Activated T-helper 1 cell treated with anti-CD3 and anti-CD28 coated beads, Interleukin-12 subunit alpha, Interleukin-12 subunit beta, Interleukin-2, Interleukin-4 antibody, amounts not matched to agents 30 ng/mL and 10 ng/mL and 1 ng/mL, durations not matched to agents 14 hours and 24 hours and 36 hours (primary cell): ENCODE measurements around the gene DLK2. TPM values are rescaled to one million over a fixed set of nuclear protein-coding genes. Genes with fewer than 3 reads are reported as not detected.

ENCODE experiments used
- DNase-seq: peaks from one replicate; pipeline ENCODE4 v3.0.0; 2021; ENCODE audit warnings: low spot score
- H3K27ac Mint-ChIP-seq: one replicate; pipeline ENCODE4 v1.8.0; 2021; ENCODE audit warnings: mild to moderate bottlenecking, mixed read lengths
- H3K27me3 Mint-ChIP-seq: one replicate; pipeline ENCODE4 v1.8.0; 2022; ENCODE audit warnings: mild to moderate bottlenecking, moderate library complexity, mixed read lengths; ENCODE audit not compliant: insufficient read depth
- H3K36me3 Mint-ChIP-seq: one replicate; pipeline ENCODE4 v1.8.0; 2021; ENCODE audit warnings: low read depth, mixed read lengths
- H3K4me1 Mint-ChIP-seq: one replicate; pipeline ENCODE4 v1.8.0; 2021; ENCODE audit warnings: low read depth, mixed read lengths
- H3K4me3 Mint-ChIP-seq: one replicate; pipeline ENCODE4 v1.8.0; 2021; ENCODE audit warnings: mild to moderate bottlenecking, moderate library complexity, mixed read lengths
- H3K9me3 Mint-ChIP-seq: one replicate; pipeline ENCODE4 v1.8.0; 2021; ENCODE audit warnings: mixed read lengths
- intact Hi-C: fragments of 100-400 bp; cut with micrococcal nuclease; formaldehyde crosslinking; loops from one replicate; pipeline ENCODE4 v1.15.1; 2024
- total RNA-seq: library from RNA; stranded (reverse); gene quantifications from 2 replicates; pipeline ENCODE4 v1.2.3, GENCODE V29; 2022

Gene DLK2
- total RNA-seq, 1 donor from 2014 or later = 2.0 TPM

- Mint-ChIP-seq H3K36me3 (peaks cover 2% of the 10 kb centered on the region), H3K4me3 (no peak overlapping the region), H3K27me3 (no peaks in the 10 kb centered on the region), H3K9me3 (no peaks in the 10 kb centered on the region), H3K27ac (peak overlapping the region; percentile 34), H3K4me1 (peaks cover 35% of the 10 kb centered on the region)
- intact Hi-C loops = no loop called here
- no peak for DNase-seq
Observed at GRCh38 chr6:43493833-43494232, 38.5 kb upstream of the DLK2 start.

DNA sequence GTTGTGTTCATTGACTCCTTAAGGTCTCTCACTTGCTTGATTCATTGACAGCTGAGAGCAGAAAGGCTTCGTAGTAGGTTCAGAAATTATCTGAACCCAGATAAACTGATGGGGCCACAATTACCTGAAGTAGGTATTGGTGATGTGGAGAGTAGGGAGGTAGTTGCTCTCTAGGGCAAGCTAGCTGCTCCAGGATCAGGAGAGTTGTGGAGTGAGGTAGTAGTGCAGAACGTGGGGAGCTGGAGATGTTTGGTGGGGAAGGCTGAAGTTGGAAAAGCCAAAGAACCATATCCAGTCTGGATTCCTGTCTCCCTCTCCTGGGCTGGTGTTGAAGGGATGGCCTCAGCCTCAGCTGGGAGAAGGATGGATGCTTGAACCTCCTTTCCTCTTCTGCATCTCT is 37.9 kb upstream of the DLK2 start:
- intact Hi-C loops = no loop called here
- Mint-ChIP-seq H3K27me3 (no peaks in the 10 kb centered on the region), H3K4me3 (no peak overlapping the region), H3K36me3 (peaks cover 2% of the 10 kb centered on the region), H3K4me1 (peaks cover 35% of the 10 kb centered on the region), H3K9me3 (no peaks in the 10 kb centered on the region), H3K27ac (no peak overlapping the region)
- no peak for DNase-seq

GRCh38 chr6:43492673-43493072 is 37.3 kb upstream of the DLK2 start:
- peaks cover 2% of the 10 kb centered on the region for H3K36me3 Mint-ChIP-seq
- H3K9me3 Mint-ChIP-seq = no peaks in the 10 kb centered on the region
- no peak overlapping the region for H3K27ac Mint-ChIP-seq
- DNase-seq = no peak
- H3K4me1 Mint-ChIP-seq = peaks cover 35% of the 10 kb centered on the region
- intact Hi-C loops = no loop called here
- no peaks in the 10 kb centered on the region for H3K27me3 Mint-ChIP-seq
- H3K4me3 Mint-ChIP-seq = no peak overlapping the region

GRCh38 chr6:43491750-43492661 is 36.7 kb upstream of the DLK2 start:
- peaks cover 35% of the 10 kb centered on the region for H3K4me1 Mint-ChIP-seq
- no peak overlapping the region for H3K4me3 Mint-ChIP-seq
- H3K27me3 Mint-ChIP-seq = no peaks in the 10 kb centered on the region
- no peak overlapping the region for H3K27ac Mint-ChIP-seq
- no peak for DNase-seq
- no peaks in the 10 kb centered on the region for H3K9me3 Mint-ChIP-seq
- intact Hi-C loops = no loop called here
- H3K36me3 Mint-ChIP-seq = peaks cover 2% of the 10 kb centered on the region

GRCh38 chr6:43490523-43490939 is 35.2 kb upstream of the DLK2 start:
- Mint-ChIP-seq H3K9me3 (no peaks in the 10 kb centered on the region), H3K4me1 (peaks cover 33% of the 10 kb centered on the region), H3K36me3 (peaks cover 2% of the 10 kb centered on the region), H3K27ac (no peak overlapping the region), H3K27me3 (no peaks in the 10 kb centered on the region), H3K4me3 (no peak overlapping the region)
- DNase-seq = no peak
- intact Hi-C loops = no loop called here

DNA sequence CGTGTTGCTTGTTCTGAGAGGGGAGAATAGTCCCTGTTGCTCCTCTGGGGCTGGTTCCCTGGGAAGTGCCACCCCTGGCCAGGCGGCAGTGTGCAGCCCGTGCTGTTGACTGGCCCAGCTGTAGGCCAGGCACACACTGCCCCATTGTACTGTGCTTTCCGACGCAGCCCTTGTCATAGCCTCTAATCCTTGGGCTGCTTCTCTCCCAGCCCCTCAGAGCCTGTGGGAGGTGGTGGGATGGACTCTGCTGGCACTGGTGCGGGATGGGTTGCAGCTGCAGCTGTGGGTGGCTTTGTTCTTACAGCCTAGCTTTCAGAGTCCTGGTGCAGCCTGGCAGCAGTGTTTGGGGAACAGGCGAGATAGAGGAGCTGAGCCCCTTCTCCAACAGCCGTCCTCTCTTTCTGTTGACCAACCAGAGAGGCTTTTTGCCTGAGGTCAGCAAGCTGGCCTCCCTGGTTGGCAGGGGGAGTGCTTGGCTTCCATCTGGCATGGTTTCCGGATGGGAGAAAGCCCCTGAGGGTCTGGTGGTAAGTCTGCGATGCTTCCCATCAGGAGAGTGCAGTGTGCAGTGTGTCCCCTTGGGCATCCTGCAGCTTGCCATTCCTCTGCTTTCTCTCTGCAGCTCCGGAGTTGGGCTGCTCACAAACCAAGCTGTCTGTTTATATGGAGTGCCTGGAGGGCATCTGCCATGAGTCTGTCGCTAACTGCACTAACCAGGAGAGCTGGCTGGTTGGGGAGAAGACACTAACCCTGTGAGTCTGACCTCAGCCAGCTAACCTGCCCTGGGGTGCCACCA is 34.1 kb upstream of the DLK2 start:
- intact Hi-C loops = no loop called here

DNA sequence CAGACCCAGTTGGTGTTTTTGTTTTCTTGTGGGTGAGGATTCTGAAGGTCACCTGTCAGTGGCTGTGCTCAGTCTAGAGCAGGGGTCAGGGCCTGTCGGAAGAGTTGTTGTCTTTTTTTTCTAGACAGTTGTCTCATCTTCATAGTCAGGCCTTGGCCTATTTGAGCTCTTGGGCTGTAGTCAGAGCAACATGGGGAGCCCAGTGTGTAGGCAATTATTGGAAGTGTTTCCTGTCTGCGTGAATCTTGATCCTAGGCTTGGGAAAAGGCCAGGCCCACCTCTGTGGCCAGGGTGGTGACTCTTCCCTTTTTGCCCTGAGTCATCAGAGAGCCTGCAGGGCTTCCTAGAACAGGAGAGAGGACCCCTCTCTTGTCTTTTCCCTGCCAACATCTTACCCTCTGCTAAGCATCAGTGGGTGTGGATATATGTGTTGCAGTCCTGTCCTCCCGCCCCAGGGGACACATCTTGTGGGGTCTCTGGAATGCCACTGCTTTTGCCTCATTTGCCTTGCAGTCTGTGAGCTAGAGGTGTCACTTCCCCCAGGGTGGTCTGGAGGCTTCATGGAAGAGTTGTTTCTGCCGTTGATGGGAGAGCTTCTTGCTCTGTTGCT is 33.4 kb upstream of the DLK2 start:
- Mint-ChIP-seq H3K4me1 (peaks cover 22% of the 10 kb centered on the region), H3K27me3 (no peaks in the 10 kb centered on the region), H3K36me3 (peaks cover 1% of the 10 kb centered on the region), H3K9me3 (no peaks in the 10 kb centered on the region), H3K27ac (no peak overlapping the region), H3K4me3 (no peak overlapping the region)
- DNase-seq = no peak
- intact Hi-C loops = no loop called here

More for the DNA sequence above, 34.1 kb upstream of the DLK2 start:
- DNase-seq = no peak
- Mint-ChIP-seq H3K27me3 (no peaks in the 10 kb centered on the region), H3K27ac (no peak overlapping the region), H3K4me3 (no peak overlapping the region), H3K36me3 (peaks cover 4% of the 10 kb centered on the region), H3K9me3 (no peaks in the 10 kb centered on the region), H3K4me1 (peaks cover 24% of the 10 kb centered on the region)

DNA sequence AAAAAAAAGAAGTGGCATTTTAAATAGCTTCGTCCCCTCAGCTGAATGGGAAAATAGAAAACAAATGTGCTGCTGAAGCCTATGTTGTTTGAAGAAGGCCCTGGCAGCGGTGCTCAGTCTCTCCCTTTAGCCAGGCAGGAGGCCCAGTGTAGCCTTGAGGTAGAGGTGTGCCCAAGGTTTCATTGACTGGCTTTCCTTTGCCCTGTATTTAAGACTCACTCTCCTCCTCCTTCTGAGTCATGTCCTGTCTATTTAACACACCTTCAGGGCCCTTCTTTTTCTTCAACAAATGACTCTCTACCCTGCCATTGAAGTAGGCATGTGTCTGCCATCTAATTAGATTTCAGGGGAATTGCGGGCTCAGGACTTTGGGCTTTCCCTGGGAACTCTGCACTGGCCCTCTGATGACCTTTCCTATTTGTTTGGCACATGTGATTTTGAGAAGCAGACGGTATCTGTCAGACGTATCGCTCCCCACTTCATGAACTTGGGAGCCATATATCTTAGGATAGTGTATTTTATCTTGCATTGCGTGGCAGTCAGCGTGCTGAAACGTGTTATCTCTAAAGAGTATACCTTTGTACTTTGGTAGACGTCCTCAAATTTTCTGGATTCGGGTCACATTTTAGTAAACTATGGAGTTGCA is 26.4 kb upstream of the DLK2 start:
- Mint-ChIP-seq H3K4me1 (peaks cover 31% of the 10 kb centered on the region), H3K27ac (no peak overlapping the region), H3K9me3 (no peaks in the 10 kb centered on the region), H3K27me3 (no peaks in the 10 kb centered on the region), H3K36me3 (peaks cover 8% of the 10 kb centered on the region), H3K4me3 (no peak overlapping the region)
- intact Hi-C loops = no loop called here
- DNase-seq = no peak

DNA sequence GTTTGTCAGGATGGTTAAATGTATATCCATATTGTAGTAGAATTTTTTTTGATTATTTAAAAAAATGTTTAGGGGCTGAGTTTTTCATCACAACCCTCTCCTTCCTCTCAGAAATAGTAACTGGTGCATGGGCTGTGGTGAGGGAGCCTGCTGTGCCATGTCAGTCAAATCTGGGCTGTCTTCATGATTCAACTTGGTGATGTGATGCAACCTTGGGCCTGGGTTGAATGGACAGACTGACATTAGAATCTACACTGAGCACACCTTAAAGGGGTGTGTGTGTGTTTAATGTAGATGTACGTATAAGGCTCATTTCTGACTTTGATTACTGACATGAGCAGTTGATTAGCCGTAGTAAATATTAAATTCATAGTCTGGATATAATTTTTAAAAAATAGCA is 25.7 kb upstream of the DLK2 start:
- H3K9me3 Mint-ChIP-seq = no peaks in the 10 kb centered on the region
- intact Hi-C loops = no loop called here
- DNase-seq = no peak
- H3K4me3 Mint-ChIP-seq = no peak overlapping the region
- peaks cover 8% of the 10 kb centered on the region for H3K36me3 Mint-ChIP-seq
- no peak overlapping the region for H3K27ac Mint-ChIP-seq
- peaks cover 33% of the 10 kb centered on the region for H3K4me1 Mint-ChIP-seq
- no peaks in the 10 kb centered on the region for H3K27me3 Mint-ChIP-seq

GRCh38 chr6:43478008-43478372 is 22.6 kb upstream of the DLK2 start:
- intact Hi-C loops = loop anchor here (5.0 kb wide), 1 partner anchor 306 kb away; the partner anchor contains the start of gene SRF
- Mint-ChIP-seq H3K27me3 (no peaks in the 10 kb centered on the region), H3K27ac (peak overlapping the region; percentile 97), H3K36me3 (peaks cover 7% of the 10 kb centered on the region), H3K4me3 (peak overlapping the region; percentile 97), H3K9me3 (no peaks in the 10 kb centered on the region), H3K4me1 (peaks cover 33% of the 10 kb centered on the region)
- no peak for DNase-seq

DNA sequence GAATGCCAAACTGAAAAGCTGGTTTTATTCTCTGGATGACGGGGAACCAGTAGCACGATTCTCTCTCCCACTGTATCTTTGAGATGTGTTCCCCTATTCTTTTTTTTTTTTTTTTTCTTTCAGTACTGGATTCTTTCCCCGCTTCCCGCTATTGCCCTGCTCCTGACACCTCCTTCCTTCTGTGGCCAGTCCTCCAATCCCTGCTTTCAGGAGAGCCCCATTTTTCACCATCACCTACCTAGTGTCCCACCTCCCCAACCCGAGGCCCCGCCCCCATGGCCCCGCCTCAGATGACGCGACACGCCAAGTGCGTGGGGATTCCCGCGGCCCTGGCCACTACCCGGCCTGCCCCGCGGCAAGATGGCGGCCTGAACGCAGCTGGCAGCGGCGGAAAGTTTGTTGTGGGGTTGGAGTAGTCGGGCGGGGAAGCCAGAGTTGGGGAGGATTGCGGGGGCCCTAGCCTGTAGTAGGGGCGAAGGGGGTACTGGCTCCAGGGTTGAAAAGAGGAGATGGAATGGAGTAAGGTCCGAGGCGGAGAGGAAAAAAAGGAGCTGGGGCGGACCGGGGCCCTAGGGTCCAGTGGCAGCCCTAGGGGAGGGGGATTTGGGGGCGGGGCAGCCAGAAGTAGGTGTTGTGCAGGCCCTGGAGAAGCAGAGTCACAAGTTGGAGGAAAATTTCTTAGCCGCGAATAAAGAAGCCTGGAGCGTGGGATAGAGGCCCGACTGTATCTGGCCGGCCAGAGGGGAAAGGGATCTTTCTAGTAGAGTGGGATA is 22.1 kb upstream of the DLK2 start, which contains the start of gene TJAP1:
TJAP1 (plus strand) TSS at position 336 of the 773 bp plus-strand sequence. CDS start 21,432 bp downstream, outside the sequence.
- Mint-ChIP-seq H3K27me3 (no peaks in the 10 kb centered on the region), H3K4me1 (peaks cover 33% of the 10 kb centered on the region), H3K36me3 (peaks cover 7% of the 10 kb centered on the region), H3K27ac (peak within 1 kb of the TSS; percentile 97), H3K4me3 (peak within 1 kb of the TSS; percentile 97), H3K9me3 (no peaks in the 10 kb centered on the region)
- intact Hi-C loops = loop anchor here (1.0 to 5.0 kb wide), 12 partner anchors 22 to 419 kb away; partner anchors contain the start of genes ABCC10, DLK2, GTPBP2 and KLC4
- DNase-seq = peak; percentile 94

DNA sequence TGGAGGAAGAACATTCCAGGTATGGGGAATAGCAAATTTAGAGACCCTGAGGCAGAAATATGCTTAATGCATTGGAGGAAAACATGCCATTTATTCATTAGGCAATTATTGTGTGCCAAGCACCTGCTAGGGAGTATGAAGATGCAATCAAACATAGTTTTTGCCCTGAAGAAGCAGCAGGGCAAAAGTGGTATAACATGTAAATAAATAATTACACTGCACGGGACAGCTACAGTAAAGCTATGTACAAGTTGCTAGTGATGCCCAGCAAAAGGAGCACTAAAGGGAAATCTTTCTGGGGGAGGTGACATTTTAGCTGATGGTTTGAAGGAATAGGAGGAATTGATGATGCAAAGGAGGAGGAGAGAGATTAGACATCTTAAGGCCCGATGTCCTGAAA is 21.4 kb upstream of the DLK2 start:
- no peak for DNase-seq
- H3K9me3 Mint-ChIP-seq = no peaks in the 10 kb centered on the region
- no peaks in the 10 kb centered on the region for H3K27me3 Mint-ChIP-seq
- H3K27ac Mint-ChIP-seq = peak overlapping the region; percentile 79
- H3K36me3 Mint-ChIP-seq = peaks cover 4% of the 10 kb centered on the region
- intact Hi-C loops = loop anchor here (1.0 to 5.0 kb wide), 12 partner anchors 21 to 418 kb away; partner anchors contain the start of genes ABCC10, DLK2, GTPBP2 and KLC4
- H3K4me3 Mint-ChIP-seq = peak overlapping the region; percentile 97
- peaks cover 31% of the 10 kb centered on the region for H3K4me1 Mint-ChIP-seq
